GM21576 (cell line): ENCODE measurements around the gene USH1G.
"Not testable (repeated sequence)": the region's sequence is repeated elsewhere in the genome, so short reads cannot be mapped to it uniquely, and the experiment has no call there.

Experiments used
- ATAC-seq: cut with Tn5 transposase; IDR thresholded peaks from one replicate; pipeline ENCODE4 v1.9.1; 2021; ENCODE audit warnings: mild to moderate bottlenecking, moderate library complexity; ENCODE audit not compliant: unreplicated experiment

USH1G gene

GRCh38 chr17:74907012-74907411, 16.0 kb downstream of the USH1G start:
- no peak for ATAC-seq

- ATAC-seq = not testable (repeated sequence)
These were observed 16.8 kb downstream of the USH1G start for GRCh38 chr17:74906214-74906793.

- no peak for ATAC-seq
These were observed 18.2 kb downstream of the USH1G start for GRCh38 chr17:74904687-74905409.

GRCh38 chr17:74903671-74904070, 19.4 kb downstream of the USH1G start:
- no peak for ATAC-seq

- ATAC-seq = no peak
These were observed 20.0 kb downstream of the USH1G start for GRCh38 chr17:74903034-74903433.

GRCh38 chr17:74901353-74902135, 21.5 kb downstream of the USH1G start:
- no peak for ATAC-seq

GRCh38 chr17:74900208-74900607, 22.8 kb downstream of the USH1G start:
- ATAC-seq = no peak

GRCh38 chr17:74898376-74898946, 24.6 kb downstream of the USH1G start:
- ATAC-seq = no peak

GRCh38 chr17:74893936-74894671, 29.0 kb downstream of the USH1G start:
- no peak for ATAC-seq

GRCh38 chr17:74892974-74893911, 29.8 kb downstream of the USH1G start, which contains the start of gene FADS6:
FADS6 (minus strand) TSS chr17:74893633; CDS start chr17:74893595, 38 bp downstream.
- ATAC-seq = no peak

GRCh38 chr17:74892013-74892841, 30.8 kb downstream of the USH1G start:
- ATAC-seq = no peak

- no peak for ATAC-seq
These were observed 32.5 kb downstream of the USH1G start for GRCh38 chr17:74890554-74890953.

GRCh38 chr17:74888469-74888868, 34.6 kb downstream of the USH1G start:
- ATAC-seq = no peak

- no peak for ATAC-seq
These were observed 39.8 kb downstream of the USH1G start for GRCh38 chr17:74883241-74883745.

GRCh38 chr17:74882517-74883240, 40.4 kb downstream of the USH1G start:
- ATAC-seq = no peak

- ATAC-seq = no peak
These were observed 42.0 kb downstream of the USH1G start for GRCh38 chr17:74881073-74881472.

- no peak for ATAC-seq
These were observed 43.7 kb downstream of the USH1G start for GRCh38 chr17:74879308-74879707.

- no peak for ATAC-seq
These were observed 44.4 kb downstream of the USH1G start for GRCh38 chr17:74878658-74879057.
